Keratinocyte (primary cell): ENCODE results near the gene C4B. TPM values are rescaled to one million over a fixed set of nuclear protein-coding genes. Genes with fewer than 3 reads are reported as not detected.
"Not testable (repeated sequence)": the region's sequence is repeated elsewhere in the genome, so short reads cannot be mapped to it uniquely, and the experiment has no call there.

ENCODE experiments used
- DNase-seq: peaks from one replicate; pipeline ENCODE4 v3.0.0-alpha.2; 2011; ENCODE audit warnings: low read depth, missing footprints, low spot score
- FAIRE-seq: peaks from 2 replicates; lab custom pipeline; 2011; peaks lifted over from hg19 to GRCh38; lab: Jason Lieb, UNC
- H2AFZ ChIP-seq: 2 replicates; pipeline ENCODE4 v1.6.0; 2012; ENCODE audit warnings: low read length, control low read depth, inconsistent platforms; ENCODE audit not compliant: control insufficient read depth
- H3K27ac ChIP-seq: 2 replicates; pipeline ENCODE4 v1.5.1; 2011; ENCODE audit warnings: low read length; ENCODE audit not compliant: control insufficient read depth, insufficient read depth
- H3K27me3 ChIP-seq: 3 replicates; pipeline ENCODE4 v1.6.0; 2011; ENCODE audit warnings: low read length; ENCODE audit not compliant: control insufficient read depth, insufficient read depth; ENCODE audit errors: extremely low read depth
- H3K36me3 ChIP-seq, 2 experiments: 2 replicates in 1 of 2; 3 replicates in 1 of 2; pipeline ENCODE4 v1.5.1; 2011; ENCODE audit warnings: low read length in 2 of 2, mild to moderate bottlenecking in 1 of 2; ENCODE audit not compliant: control insufficient read depth in 2 of 2, insufficient read depth in 2 of 2; ENCODE audit errors: extremely low read depth in 1 of 2
- H3K4me1 ChIP-seq: 3 replicates; pipeline ENCODE4 v1.5.1; 2011; ENCODE audit warnings: low read length; ENCODE audit not compliant: control insufficient read depth, insufficient read depth; ENCODE audit errors: extremely low read depth
- H3K4me2 ChIP-seq: 3 replicates; pipeline ENCODE4 v1.6.0; 2011; ENCODE audit warnings: low read depth, low read length; ENCODE audit not compliant: control insufficient read depth, insufficient read depth; ENCODE audit errors: extremely low read depth
- H3K4me3 ChIP-seq, 3 experiments: fragments of 200-600 bp in 1 of 3; sonication (generic) in 1 of 3; 2 replicates in 2 of 3; 3 replicates in 1 of 3; pipeline ENCODE4 v1.5.1; 2011 to 2016; ENCODE audit warnings: low read length in 3 of 3, mild to moderate bottlenecking in 3 of 3, control low read depth in 2 of 3, inconsistent platforms in 1 of 3, low read depth in 1 of 3, mixed read lengths in 1 of 3, mixed run types in 1 of 3, moderate library complexity in 1 of 3; ENCODE audit not compliant: control insufficient read depth in 2 of 3, insufficient read depth in 2 of 3; ENCODE audit errors: extremely low read depth in 1 of 3
- H3K79me2 ChIP-seq: 2 replicates; pipeline ENCODE4 v1.6.0; 2012; ENCODE audit warnings: low read length; ENCODE audit not compliant: control insufficient read depth, insufficient read depth
- H3K9ac ChIP-seq: 3 replicates; pipeline ENCODE4 v1.6.0; 2011; ENCODE audit warnings: low read length; ENCODE audit not compliant: control insufficient read depth, insufficient read depth; ENCODE audit errors: extremely low read depth
- H3K9me1 ChIP-seq: 3 replicates; pipeline ENCODE4 v1.6.0; 2011; ENCODE audit warnings: low read length; ENCODE audit not compliant: control insufficient read depth, insufficient read depth; ENCODE audit errors: extremely low read depth
- H3K9me3 ChIP-seq: 2 replicates; pipeline ENCODE4 v1.5.1; 2012; ENCODE audit warnings: low read depth, low read length; ENCODE audit not compliant: control insufficient read depth
- H4K20me1 ChIP-seq: 3 replicates; pipeline ENCODE4 v1.6.0; 2011; ENCODE audit warnings: low read length; ENCODE audit not compliant: control insufficient read depth, insufficient read depth; ENCODE audit errors: extremely low read depth
- dilution Hi-C: fragments of 300-500 bp; cut with MboI; formaldehyde crosslinking; loops from one replicate; pipeline ENCODE4 v1.7.0; 2020; ENCODE audit warnings: low sequenced_read_pairs; ENCODE audit not compliant: extremely low pct_ligation_motif_present
- polyA plus RNA-seq, 5 experiments: library from polyadenylated mRNA; depleted of rRNA in 3 of 5; stranded (reverse) in 3 of 5; stranded (forward) in 1 of 5; unstranded in 1 of 5; fragments of >200 nt; gene quantifications; 1 replicate in 1 of 5; 2 replicates in 3 of 5; 3 replicates in 1 of 5; pipeline versions ENCODE4 v1.2.1 to v1.2.3, GENCODE V29; 2011 to 2012; ENCODE audit warnings: missing spikeins in 2 of 5, low read depth in 1 of 5, low replicate concordance in 1 of 5

The C4B gene
- polyA plus RNA-seq, 1 donor (not counting 4 experiments of a cell fraction or from before 2014, with no cell fraction given) = 1.8 TPM

GRCh38 chr6:31989363-31989762, 25.2 kb upstream of the C4B start:
- dilution Hi-C loops = not testable (repeated sequence)

GRCh38 chr6:31994421-31994820, 20.2 kb upstream of the C4B start:
- FAIRE-seq, H3K9ac ChIP-seq, H3K79me2 ChIP-seq, DNase-seq, H3K9me3 ChIP-seq, H3K4me2 ChIP-seq, H3K27me3 ChIP-seq, H3K4me1 ChIP-seq, H3K27ac ChIP-seq, H2AFZ ChIP-seq, dilution Hi-C loops, H3K4me3 ChIP-seq, H3K9me1 ChIP-seq, H3K36me3 ChIP-seq, H4K20me1 ChIP-seq: not testable (repeated sequence)

More at GRCh38 chr6:31989363-31989762, 25.2 kb upstream of the C4B start:
- not testable (repeated sequence) for H2AFZ ChIP-seq, H4K20me1 ChIP-seq, H3K27me3 ChIP-seq, DNase-seq, H3K27ac ChIP-seq, H3K9ac ChIP-seq, H3K9me1 ChIP-seq, H3K4me2 ChIP-seq, FAIRE-seq, H3K79me2 ChIP-seq, H3K4me3 ChIP-seq, H3K9me3 ChIP-seq, H3K4me1 ChIP-seq, H3K36me3 ChIP-seq

GRCh38 chr6:31996385-31996784, 18.2 kb upstream of the C4B start:
- H3K79me2 ChIP-seq, DNase-seq, H3K36me3 ChIP-seq, H3K9me1 ChIP-seq, H3K4me3 ChIP-seq, H3K27ac ChIP-seq, H4K20me1 ChIP-seq, dilution Hi-C loops, H3K9ac ChIP-seq, H3K4me2 ChIP-seq, H3K4me1 ChIP-seq, H2AFZ ChIP-seq, H3K27me3 ChIP-seq, H3K9me3 ChIP-seq, FAIRE-seq: not testable (repeated sequence)

- H3K4me2 ChIP-seq, H3K36me3 ChIP-seq, H3K9ac ChIP-seq, H3K27me3 ChIP-seq, H3K4me1 ChIP-seq, DNase-seq, H3K9me1 ChIP-seq, FAIRE-seq, H3K9me3 ChIP-seq, H3K27ac ChIP-seq, H2AFZ ChIP-seq, H3K79me2 ChIP-seq, H3K4me3 ChIP-seq, H4K20me1 ChIP-seq, dilution Hi-C loops: not testable (repeated sequence)
These were observed 11.9 kb upstream of the C4B start for GRCh38 chr6:32002546-32003268.

- H2AFZ ChIP-seq, H4K20me1 ChIP-seq, dilution Hi-C loops, H3K79me2 ChIP-seq, H3K4me1 ChIP-seq, H3K9ac ChIP-seq, FAIRE-seq, DNase-seq, H3K4me2 ChIP-seq, H3K9me1 ChIP-seq, H3K27ac ChIP-seq, H3K36me3 ChIP-seq, H3K9me3 ChIP-seq, H3K27me3 ChIP-seq, H3K4me3 ChIP-seq: not testable (repeated sequence)
These were observed 11.3 kb upstream of the C4B start for GRCh38 chr6:32003301-32003700.
